Left forelimb (tissue), 1 donor: ENCODE data around the gene HSD17B11.
A peak's percentile ranks its signal among the peaks of the same experiment; 100 is the strongest.
"Not testable (repeated sequence)": the region's sequence is repeated elsewhere in the genome, so short reads cannot be mapped to it uniquely, and the experiment has no call there.

Source experiments
- DNase-seq: peaks from one replicate; pipeline ENCODE4 v3.0.0-alpha.2; 2018; ENCODE audit warnings: low spot score

Gene HSD17B11, protein sequence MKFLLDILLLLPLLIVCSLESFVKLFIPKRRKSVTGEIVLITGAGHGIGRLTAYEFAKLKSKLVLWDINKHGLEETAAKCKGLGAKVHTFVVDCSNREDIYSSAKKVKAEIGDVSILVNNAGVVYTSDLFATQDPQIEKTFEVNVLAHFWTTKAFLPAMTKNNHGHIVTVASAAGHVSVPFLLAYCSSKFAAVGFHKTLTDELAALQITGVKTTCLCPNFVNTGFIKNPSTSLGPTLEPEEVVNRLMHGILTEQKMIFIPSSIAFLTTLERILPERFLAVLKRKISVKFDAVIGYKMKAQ

DNA sequence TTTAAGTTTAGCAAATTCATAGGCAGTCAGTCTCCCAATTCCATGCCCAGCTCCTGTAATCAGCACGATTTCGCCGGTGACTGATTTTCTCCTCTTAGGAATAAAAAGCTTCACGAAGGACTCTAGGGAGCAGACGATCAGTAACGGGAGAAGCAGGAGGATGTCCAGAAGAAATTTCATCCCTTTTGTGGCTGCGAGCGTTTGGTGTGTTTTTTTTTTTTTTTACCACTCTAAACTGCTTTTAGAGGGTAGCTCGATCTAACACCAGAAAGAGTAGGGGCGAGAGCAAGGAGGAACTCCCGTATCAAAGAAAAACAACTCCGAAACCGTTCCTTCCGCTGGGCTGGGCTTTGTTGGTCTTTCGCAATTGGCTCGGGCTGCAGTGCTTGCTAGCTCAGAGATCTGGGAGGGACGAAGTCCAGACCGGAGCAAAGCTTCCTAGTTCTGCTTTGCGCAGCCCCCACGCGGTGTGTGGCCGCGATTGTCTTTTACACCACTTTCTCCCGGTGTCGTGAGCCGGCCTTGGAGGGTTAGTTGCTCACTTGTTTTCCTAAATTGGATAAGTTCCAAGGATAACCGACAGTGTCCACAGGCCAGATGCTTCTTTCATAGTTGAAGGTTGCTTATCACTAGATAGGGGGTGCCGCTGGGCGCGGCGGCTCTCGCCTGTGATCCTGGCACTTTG lies at the start of gene HSD17B11:
HSD17B11 (minus strand) TSS at position 298 of the 685 bp plus-strand sequence; CDS start at position 180, 118 bp downstream.
- peak; percentile 90 for DNase-seq

DNA sequence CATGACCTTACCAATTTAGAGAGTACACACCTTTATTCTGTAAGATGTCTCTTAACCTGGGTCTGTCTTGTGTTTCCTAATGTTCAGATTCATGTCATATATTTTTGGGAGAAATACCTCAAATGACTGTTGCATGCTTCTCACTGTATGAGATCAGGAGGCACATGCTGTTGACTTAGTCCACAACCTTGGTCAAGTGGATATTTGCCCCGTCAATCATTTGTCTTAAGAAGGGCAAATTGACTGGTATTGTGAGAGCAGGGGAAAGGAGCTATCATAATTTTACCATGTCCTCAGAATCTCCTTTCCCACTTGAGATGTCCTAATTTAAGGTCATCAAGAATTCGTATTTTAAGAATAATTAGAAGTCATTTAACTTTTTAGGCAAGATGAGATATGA lies 42.4 kb upstream of the HSD17B11 start:
- no peak for DNase-seq

DNA sequence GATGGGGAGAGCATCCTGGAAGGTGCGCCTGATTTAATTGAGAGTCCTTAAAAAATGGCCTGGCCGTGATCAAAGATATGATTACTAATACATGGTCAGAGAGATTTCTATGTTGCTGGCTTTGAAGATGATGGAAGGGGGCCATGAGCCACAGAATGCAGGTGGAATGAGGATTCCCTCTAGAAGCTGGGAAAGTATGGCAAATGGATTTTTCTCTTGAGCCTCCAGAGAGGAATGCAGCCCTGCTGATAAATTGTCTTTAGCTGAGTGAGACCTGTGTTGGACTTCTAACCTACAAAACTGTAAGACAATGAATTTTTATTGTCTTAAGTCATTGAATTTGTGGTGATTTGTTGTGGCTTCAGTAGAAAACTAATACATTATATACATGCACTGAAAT lies 39.0 kb upstream of the HSD17B11 start:
- no peak for DNase-seq

DNA sequence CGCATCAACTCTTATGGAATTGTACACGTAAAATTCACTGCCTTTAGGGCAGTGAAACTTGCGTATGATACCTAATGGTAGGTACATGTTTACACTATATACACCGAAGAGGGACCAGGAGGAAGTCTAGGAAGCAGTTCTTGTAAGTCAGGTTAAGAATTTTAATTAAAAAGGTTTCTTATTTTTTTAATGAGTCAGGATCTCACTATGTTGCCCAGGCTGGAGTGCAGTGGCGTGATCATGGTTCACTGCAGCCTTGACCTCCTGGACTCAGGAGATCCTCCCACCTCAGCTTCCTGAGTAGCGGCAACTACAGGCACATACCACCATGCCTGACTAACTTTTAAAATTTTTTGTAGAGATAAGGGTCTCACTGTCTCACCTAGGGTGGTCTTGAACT lies 38.0 kb upstream of the HSD17B11 start:
- DNase-seq = no peak

DNA sequence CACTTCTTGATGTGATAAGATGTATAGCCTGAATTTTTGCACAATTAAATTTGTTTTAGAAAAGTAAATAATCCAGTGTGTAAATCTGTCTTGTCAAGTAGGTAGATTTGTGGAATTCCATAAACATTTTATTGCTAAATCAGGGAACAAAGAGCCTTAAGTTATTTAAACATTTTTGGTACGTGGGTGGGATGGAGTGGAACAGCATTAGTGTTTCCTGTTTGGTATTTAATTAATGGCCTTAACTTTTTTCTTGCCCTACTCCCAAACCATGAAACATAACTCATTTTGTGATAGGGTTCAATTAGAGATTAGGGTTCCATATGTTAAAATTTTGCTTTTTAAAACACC lies 36.5 kb upstream of the HSD17B11 start:
- no peak for DNase-seq

DNA sequence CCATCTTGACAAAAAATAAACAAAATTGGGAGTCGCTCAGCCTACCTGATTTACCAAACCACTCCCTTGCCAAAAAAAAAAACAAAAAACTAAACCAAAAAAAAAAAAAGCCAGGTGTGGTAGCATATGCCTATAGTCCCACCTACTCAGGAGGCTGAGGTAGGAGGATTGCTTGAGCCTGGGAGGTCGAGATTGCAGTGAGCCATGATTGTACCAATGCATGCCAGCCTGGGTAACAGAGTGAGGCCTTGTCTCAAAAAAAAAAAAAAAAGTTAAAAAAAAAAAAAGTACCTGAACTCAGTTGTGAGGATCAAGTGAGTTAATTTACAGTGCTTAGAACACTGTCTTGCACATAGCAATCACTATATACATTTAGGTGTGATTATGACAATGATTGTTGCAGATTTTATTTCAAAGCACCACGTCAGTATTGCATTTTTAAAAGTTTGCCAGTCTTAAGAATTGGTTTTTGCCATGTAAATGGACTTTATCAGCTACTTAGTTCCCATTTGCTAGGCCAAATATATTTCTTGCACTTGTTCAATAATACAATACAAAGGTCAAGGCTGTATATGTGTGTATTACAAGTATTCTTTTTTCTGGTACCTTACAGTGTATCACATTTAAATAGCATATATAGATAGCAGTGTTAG lies 36.0 kb upstream of the HSD17B11 start:
- no peak for DNase-seq

DNA sequence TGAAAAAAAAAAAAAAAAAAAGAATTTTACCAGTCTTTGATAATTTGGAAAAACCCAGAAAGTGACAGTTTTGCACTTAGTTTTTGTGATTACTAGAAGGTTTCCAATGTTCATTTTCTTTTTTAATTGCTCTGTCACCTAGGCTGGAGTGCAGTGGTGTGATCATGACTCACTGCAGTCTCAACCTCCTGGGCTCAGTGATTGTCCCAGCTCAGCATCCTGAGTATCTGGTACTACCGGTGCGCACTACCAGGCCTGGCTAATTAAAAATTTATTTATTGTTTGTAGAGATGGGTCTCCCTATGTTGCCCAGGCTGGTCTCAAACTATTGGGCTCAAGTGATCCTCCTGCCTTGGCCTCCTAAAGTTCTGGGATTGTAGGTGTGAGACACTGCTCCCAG lies 34.7 kb upstream of the HSD17B11 start:
- no peak for DNase-seq

DNA sequence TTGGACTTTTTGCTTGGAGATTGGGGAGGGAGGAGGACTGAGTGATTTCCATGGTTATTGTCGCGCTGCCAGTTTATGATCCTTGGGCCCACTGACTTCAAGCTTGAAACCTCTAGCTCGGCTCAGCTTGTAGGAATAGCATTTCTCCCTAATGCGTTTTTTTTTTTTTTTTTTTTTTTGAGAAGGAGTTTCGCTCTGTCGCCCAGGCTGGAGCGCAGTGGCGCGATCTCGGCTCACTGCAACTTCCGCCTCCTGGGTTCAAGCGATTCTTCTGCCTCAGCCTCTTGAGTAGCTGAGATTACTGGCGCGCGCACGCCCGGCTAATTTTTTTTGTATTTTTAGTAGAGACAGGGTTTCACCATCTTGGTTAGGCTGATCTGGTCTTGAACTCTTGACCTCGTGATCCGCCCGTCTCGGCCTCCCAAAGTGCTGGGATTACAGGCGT lies 33.1 kb upstream of the HSD17B11 start:
- not testable (repeated sequence) for DNase-seq

DNA sequence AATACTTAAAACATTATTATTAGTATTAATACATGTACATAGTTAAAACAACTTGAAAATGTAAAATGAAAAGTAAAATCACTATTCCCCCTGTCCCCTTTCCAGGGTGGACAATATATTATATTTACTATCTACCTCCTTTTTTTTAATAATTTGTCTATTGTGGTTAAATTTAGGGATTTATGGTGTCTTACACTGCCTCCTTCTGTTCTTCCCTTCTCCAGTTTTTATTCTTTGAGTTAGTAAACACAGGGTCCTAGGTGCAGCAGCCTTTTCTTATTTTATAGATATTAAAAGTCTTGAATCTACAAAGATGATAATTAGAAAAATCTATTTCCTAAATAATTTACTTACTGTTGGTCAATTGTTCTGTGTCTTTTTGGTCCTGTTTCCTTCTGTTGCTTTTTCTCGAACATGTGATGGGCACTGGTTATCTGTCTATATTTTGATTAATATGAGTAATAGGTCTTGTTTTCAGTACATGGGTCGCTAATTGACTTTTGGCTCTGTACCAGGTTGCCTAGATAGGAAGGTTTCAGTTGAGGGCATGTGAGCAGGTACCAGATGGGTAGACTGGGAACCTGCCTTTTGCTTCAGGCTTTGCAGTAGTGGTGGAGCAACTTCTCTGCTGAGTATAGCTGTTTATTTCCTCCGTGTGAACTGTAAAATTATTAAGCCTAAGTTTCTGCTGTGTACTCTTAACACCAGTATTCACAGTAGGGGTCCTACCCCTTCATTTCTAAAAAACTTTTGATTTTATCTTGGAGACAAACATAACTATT lies 32.5 kb upstream of the HSD17B11 start:
- no peak for DNase-seq

DNA sequence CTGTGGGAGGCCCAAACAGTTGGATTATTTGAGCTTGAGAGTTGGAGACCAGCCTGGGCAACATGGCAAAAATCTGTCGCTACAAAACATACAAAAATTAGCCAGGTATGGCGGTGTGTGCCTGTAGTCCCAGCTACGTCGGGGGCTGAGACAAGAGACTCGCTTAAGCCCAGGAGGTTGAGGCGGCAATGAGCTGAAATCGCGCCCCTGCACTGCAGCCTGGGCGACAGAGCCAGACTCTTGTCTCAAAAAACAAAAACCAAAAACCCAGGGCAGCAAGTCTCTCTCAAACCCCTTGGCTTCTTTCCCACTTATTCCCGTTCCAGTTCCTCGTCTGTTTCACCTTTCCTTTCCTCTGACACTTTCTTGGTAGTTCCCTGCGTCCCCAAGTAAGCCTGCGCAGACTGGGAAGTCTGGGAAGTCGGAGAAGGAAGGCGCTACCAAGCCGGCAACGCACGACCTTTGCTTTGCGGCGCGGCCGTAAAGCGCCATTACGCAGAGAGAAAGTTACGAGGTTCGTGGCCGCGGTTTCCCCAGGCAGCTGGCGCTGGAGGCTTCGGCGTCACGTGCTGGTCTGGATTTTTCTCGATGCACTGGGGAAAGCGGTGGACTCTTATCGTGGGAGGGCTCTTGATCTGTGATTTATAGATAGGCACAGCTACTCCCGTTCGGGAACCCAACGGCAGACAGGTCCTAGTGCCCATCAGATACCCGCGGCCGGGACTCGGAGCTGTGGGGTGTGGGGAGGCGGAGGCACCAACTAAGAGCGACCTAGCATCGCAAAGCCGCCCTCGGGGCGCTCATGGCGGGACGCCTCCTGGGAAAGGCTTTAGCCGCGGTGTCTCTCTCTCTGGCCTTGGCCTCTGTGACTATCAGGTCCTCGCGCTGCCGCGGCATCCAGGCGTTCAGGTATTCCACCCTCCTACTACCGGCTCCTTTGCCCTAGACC lies 31.4 kb upstream of the HSD17B11 start, which contains the start of gene NUDT9:
NUDT9 (plus strand) TSS at position 470 of the 949 bp plus-strand sequence; CDS start at position 803, 333 bp downstream.
- DNase-seq = peak; percentile 95

DNA sequence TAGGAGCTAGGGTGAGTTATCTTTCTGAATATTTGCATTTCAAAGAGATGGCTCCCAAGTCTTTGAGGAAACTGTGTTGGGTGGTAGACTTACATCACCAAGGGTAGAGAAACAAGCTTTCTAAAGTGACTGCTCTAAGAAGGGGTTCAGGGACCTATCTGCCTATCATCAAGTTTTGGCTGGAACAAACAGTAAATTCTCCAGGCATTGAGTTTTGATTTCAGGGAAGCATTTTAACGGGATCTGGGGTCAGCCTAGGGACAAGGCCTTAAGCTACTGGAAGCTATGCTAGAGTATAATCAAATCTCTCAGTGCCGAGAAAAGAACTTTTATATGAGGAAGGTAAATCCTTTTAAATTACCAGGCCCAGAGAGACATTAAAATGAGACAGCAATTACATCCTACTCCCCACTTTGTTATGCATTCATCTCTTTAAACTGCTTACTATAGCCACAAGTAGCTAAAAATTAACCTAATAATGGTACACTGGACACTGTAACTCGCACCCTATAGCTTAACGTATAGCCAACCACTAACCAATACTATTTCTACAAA lies 29.4 kb upstream of the HSD17B11 start:
- no peak for DNase-seq

DNA sequence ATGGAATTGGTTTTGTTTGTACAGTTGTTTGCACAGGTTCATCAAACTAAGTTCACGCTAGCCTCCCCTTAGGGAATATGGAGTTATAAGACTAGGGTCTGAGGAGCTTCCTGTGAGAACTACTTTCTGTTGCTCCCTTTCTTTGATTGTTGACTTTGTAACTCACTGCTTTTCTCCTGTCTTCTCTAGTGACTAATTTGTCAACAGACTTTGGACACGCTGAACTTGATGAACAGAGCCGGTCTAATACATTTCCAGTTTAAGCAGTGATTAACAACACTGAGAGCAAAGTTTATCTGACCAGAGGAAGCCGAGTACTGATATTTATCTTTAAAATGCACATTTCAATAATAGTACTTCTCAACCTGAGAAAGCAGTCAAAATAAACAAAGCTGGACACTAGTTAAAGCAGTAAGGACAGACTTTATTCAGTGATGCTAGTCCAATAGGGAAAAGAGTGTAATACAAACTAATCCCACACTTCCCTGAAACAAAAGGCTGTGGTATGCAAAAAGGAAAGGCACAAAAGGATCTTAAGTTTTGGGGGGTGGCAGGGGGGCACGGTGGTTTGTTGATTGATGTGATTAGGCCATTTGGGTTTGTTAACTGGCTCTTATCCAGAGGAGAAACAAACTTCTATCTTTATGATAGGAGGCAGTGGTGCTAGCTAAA lies 28.7 kb upstream of the HSD17B11 start:
- no peak for DNase-seq

DNA sequence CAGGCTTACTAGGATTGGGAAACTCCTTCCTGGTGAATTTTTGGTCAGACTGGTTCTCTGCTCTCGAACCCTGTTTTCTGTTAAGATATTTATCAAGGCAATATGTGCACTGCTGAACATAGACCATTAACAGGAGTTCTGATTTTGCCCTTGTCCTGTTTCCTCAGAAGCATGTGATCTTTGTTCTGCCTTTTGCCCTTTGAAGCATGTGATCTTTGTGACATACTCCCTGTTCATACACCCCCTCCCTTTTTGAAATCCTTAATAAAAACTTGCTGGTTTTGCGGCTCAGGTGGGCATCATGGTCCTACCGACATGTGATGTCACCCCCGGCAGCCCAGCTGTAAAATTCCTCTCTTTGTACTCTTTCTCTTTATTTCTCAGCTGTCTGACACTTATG lies 27.4 kb upstream of the HSD17B11 start:
- DNase-seq = not testable (repeated sequence)

DNA sequence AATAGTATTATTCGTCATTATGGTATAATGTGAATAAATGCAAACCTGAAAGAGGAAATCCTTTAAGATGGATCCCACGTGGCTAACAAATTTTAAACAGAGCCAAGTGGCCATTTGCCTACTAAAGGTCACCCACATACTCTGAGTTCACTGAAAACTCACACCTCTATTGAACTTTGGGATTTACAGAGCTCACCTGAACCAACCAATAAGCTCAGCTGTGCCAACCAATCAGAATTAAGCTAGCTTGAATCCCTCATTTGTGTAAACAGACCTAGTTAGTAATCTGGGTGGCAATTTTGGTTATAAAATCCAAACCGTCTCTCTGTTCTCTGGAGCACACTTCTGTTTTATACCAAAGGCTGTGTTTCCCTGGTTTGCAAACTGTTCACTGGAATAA lies 26.0 kb upstream of the HSD17B11 start:
- DNase-seq = no peak

DNA sequence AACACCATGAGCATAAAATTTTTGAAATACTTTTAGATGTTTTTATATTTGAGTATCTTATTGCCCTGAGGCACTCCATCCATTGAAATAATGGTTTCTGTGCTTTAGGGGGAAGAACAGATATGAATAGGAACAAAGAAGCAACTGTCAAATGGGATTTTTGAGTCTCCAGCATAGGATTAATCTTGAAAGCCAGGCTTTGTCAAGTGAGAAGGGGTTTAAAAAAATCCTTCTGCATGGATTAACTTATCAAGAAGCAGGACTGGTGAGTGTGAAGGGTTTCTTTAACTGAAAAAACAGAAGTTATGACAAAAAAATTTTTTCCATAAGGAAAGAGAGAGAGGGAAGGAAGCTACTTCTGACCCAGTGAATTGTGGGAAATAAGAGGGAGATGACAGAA lies 23.8 kb upstream of the HSD17B11 start:
- no peak for DNase-seq

DNA sequence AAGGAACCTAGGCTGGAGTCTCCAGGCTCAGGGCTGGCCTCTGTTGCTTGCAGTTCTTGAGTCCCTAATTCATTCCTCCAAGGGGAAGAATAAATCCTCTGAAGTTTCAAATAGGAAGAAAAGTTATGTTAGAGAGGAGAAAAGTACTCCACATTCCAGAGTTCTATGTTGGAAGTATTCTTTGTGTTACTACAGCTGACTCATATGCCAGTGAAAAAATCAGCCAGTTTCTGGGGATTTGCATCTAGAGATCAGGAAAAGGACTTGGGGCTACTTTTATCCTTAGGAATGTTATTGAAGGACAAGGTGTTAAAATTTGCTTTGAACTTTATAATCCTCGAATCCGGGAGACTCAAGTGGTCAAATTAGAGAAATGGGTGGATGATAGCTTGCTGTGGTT lies 19.7 kb upstream of the HSD17B11 start:
- DNase-seq = no peak

DNA sequence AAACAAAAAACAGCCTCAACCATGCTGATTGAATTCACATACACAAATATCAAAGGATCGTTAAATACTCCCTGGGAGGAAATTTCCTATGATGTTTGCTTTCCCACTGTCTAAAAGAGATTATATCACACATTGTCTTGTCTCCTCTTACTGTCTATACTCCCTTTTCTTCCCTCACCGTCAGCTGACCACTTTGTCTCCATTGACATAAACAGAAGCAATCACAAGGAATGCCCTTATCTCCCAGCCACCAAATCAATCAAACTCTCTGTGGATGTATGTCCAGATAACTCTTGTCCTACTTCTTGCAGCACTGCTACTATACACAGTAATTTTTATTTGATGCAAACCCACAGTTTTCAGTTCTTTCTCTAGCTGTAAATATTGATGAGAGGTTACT lies 19.2 kb upstream of the HSD17B11 start:
- no peak for DNase-seq

DNA sequence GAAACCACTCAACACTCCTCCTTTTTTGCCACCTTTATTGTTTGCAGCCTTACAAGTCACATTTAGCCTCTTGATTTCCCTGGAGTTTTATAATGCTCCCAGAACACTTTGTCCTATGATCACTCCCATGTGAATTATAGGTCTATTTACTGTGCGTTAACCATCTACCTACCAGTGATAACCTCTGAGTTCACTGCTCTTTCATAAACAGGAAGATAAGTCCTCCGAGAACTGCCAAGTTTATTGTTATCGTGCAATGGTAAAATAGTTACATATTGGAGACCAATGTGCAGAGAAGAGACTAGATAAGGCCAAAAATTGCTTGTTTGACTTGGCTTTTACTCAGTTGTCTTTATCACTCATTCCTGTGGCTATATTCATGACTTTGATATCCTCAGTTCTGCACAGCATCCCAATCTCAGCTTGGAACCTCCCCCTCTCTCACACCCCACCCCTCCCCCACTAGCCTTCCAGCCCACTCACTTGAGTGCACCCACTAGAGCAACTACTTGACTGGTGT lies 18.5 kb upstream of the HSD17B11 start:
- DNase-seq = no peak

DNA sequence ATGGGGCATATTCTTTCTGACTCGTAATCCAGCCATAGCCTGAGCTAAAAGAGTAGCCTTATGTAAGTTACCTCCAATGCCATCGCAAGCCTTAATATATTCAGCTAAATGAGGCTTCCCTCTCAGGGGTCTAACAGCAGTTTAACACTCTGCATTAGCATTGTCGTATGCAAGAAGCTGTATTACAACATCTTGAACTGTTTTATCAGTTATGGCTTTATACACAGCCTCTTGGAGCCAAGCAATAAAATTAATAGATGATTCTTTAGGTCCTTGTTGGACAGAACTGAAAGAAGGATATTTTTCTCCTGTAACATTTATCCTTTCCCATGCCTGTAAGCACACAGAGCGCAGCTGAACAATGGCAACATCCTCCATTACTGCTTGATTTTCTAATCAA lies 15.9 kb upstream of the HSD17B11 start:
- not testable (repeated sequence) for DNase-seq

DNA sequence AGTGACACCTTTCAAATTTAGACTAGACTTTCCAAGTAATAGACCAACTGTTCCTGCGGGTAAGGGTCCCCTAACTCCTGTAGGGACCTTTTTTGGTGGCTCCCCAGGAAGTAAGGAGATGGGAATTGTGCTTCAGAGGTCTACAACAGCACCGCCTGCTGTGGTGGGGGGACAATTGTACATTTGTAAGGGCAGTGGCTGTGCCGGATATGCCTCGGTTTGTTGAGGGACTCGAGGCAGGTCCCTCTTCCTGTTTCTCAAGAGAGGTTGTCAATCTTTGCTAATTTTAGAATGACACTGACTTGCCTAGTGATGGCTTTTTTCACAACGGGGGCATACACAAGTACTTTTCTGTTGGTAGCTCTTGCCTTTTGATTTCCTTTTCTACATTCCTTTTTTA lies 15.5 kb upstream of the HSD17B11 start:
- DNase-seq = no peak
